DOHH2 (cell line): ENCODE measurements around the gene EID3.

Experiments used
- CTCF ChIP-seq: fragments of 200-600 bp; sonication (generic); IDR thresholded peaks from one replicate; pipeline ENCODE4 v1.5.1; 2014; ENCODE audit warnings: antibody characterized with exemption, mild to moderate bottlenecking, low read depth, low read length; ENCODE audit not compliant: poor library complexity, severe bottlenecking
- EZH2phosphoT487 ChIP-seq: fragments of 200-600 bp; sonication (generic); IDR thresholded peaks from 2 replicates; pipeline ENCODE4 v1.6.1; 2017; ENCODE audit warnings: borderline replicate concordance, mild to moderate bottlenecking, antibody characterized with exemption, low read length, moderate library complexity, mixed read lengths

GRCh38 chr12:104320627-104321024 is 17.1 kb downstream of the EID3 start:
- TF ChIP-seq CTCF, result no peak
- no peak for TF ChIP-seq EZH2phosphoT487
